HG03108 (cell line): ENCODE measurements around the gene CTCFL.

Experiments used
- ATAC-seq: cut with Tn5 transposase; IDR thresholded peaks from one replicate; pipeline ENCODE4 v1.9.1; 2021; ENCODE audit warnings: moderate library complexity; ENCODE audit not compliant: unreplicated experiment

CTCFL gene

GRCh38 chr20:57468523-57469417, 56.2 kb downstream of the CTCFL start:
- ATAC-seq, result no peak

- no peak for ATAC-seq
Observed at GRCh38 chr20:57467742-57468141, 57.2 kb downstream of the CTCFL start.

- ATAC-seq, result no peak
Observed at GRCh38 chr20:57465943-57466342, 59.0 kb downstream of the CTCFL start.

- no peak for ATAC-seq
Observed at GRCh38 chr20:57465486-57465885, 59.5 kb downstream of the CTCFL start.

GRCh38 chr20:57464642-57465211, 60.2 kb downstream of the CTCFL start:
- ATAC-seq, result no peak

- ATAC-seq, result no peak
Observed at GRCh38 chr20:57462781-57463180, 62.2 kb downstream of the CTCFL start.

GRCh38 chr20:57461726-57462125, 63.2 kb downstream of the CTCFL start:
- no peak for ATAC-seq

- no peak for ATAC-seq
Observed at GRCh38 chr20:57460781-57461465, 64.0 kb downstream of the CTCFL start.

GRCh38 chr20:57459897-57460296, 65.0 kb downstream of the CTCFL start:
- ATAC-seq, result no peak

GRCh38 chr20:57459278-57459677, 65.7 kb downstream of the CTCFL start:
- no peak for ATAC-seq

GRCh38 chr20:57458400-57459160, 66.4 kb downstream of the CTCFL start:
- ATAC-seq, result no peak

GRCh38 chr20:57457243-57458095, 67.5 kb downstream of the CTCFL start:
- ATAC-seq, result no peak

- no peak for ATAC-seq
Observed at GRCh38 chr20:57456116-57456515, 68.8 kb downstream of the CTCFL start.

- ATAC-seq, result no peak
Observed at GRCh38 chr20:57455386-57455785, 69.6 kb downstream of the CTCFL start.

GRCh38 chr20:57451795-57452661, 72.9 kb downstream of the CTCFL start:
- no peak for ATAC-seq

- no peak for ATAC-seq
Observed at GRCh38 chr20:57451431-57451794, 73.5 kb downstream of the CTCFL start.

- ATAC-seq, result peak; percentile 41
Observed at GRCh38 chr20:57450931-57451330, 74.0 kb downstream of the CTCFL start.

GRCh38 chr20:57450419-57450818, 74.5 kb downstream of the CTCFL start:
- peak; percentile 68 for ATAC-seq
